H1 (cell line): ENCODE data around the gene STARD6. TPM values are rescaled to one million over a fixed set of nuclear protein-coding genes. Genes with fewer than 3 reads are reported as not detected.

Source experiments
- CTCF ChIA-PET: fragments of 300-600 bp; sonication (Branson Sonifier 250); formaldehyde crosslinking; loops from one replicate; lab custom pipeline; 2021; ENCODE audit not compliant: partially characterized antibody; lab: Charles Lee
- POLR2A ChIA-PET: fragments of 300-600 bp; sonication (Branson Sonifier 250); formaldehyde crosslinking; loops from one replicate; lab custom pipeline; 2021; ENCODE audit warnings: inconsistent platforms; ENCODE audit not compliant: partially characterized antibody; lab: Charles Lee
- DNase-seq, 2 experiments: peaks; one replicate each; pipeline versions ENCODE4 v3.0.0 to v3.0.0-alpha.2; 2010 to 2022; ENCODE audit warnings: low spot score in 2 of 2, low read depth in 1 of 2, mixed read lengths in 1 of 2
- FAIRE-seq: peaks from 2 replicates; lab custom pipeline; 2011; peaks lifted over from hg19 to GRCh38; lab: Jason Lieb, UNC
- H2AFZ ChIP-seq: 2 replicates; pipeline ENCODE4 v1.8.1; 2012; ENCODE audit warnings: low read length, inconsistent platforms
- H2AK5ac ChIP-seq: 2 replicates; pipeline ENCODE4 v1.6.1; 2013; ENCODE audit warnings: low read depth, low read length
- H2BK120ac ChIP-seq: replicated peaks from 2 replicates; pipeline ENCODE3; 2013; ENCODE audit warnings: low read depth, low read length, inconsistent platforms
- H2BK12ac ChIP-seq: 2 replicates; pipeline ENCODE4 v1.6.1; 2013; ENCODE audit warnings: low read depth, low read length
- H2BK15ac ChIP-seq: 2 replicates; pipeline ENCODE4 v1.6.1; 2013; ENCODE audit warnings: low read length
- H2BK20ac ChIP-seq: 2 replicates; pipeline ENCODE4 v1.6.1; 2013; ENCODE audit warnings: low read length
- H2BK5ac ChIP-seq: 2 replicates; pipeline ENCODE4 v1.6.1; 2013; ENCODE audit warnings: low read depth, low read length
- H3K14ac ChIP-seq: 2 replicates; pipeline ENCODE4 v1.6.1; 2013; ENCODE audit warnings: inconsistent platforms; ENCODE audit not compliant: insufficient read length
- H3K18ac ChIP-seq: 2 replicates; pipeline ENCODE4 v1.6.1; 2013; ENCODE audit warnings: low read length; ENCODE audit errors: extremely low read depth
- H3K23ac ChIP-seq: 2 replicates; pipeline ENCODE4 v1.6.1; 2013; ENCODE audit warnings: inconsistent platforms; ENCODE audit not compliant: insufficient read length
- H3K23me2 ChIP-seq: 2 replicates; pipeline ENCODE4 v1.6.1; 2013; ENCODE audit warnings: low read depth, low read length
- H3K27ac ChIP-seq: 2 replicates; pipeline ENCODE4 v1.6.1; 2011; ENCODE audit warnings: low read depth, low read length, inconsistent platforms
- H3K27me3 ChIP-seq, 4 experiments: replicated peaks in 1 of 4; 1 replicate in 1 of 4; 2 replicates in 3 of 4; pipeline versions ENCODE4 v1.6.1 to v1.8.1; 2011 to 2013; ENCODE audit warnings: low read length in 3 of 4, mild to moderate bottlenecking in 3 of 4, inconsistent platforms in 2 of 4, mixed read lengths in 2 of 4, moderate library complexity in 1 of 4; ENCODE audit not compliant: control insufficient read depth in 3 of 4, insufficient read depth in 3 of 4; ENCODE audit errors: extremely low read depth in 1 of 4
- H3K36me3 ChIP-seq, 4 experiments: 2 replicates each; pipeline versions ENCODE4 v1.6.1 to v1.8.1; 2011 to 2013; ENCODE audit warnings: mild to moderate bottlenecking in 4 of 4, low read length in 3 of 4, moderate library complexity in 2 of 4, control low read depth in 1 of 4, inconsistent platforms in 1 of 4; ENCODE audit not compliant: insufficient read depth in 4 of 4, control insufficient read depth in 2 of 4
- H3K4ac ChIP-seq: replicated peaks from 2 replicates; pipeline ENCODE3; 2013; ENCODE audit warnings: low read length, low read depth, mixed read lengths, inconsistent platforms; ENCODE audit not compliant: insufficient read length
- H3K4me1 ChIP-seq, 4 experiments: replicated peaks in 1 of 4; 1 replicate in 1 of 4; 2 replicates in 3 of 4; pipeline versions ENCODE4 v1.6.1 to v1.8.1; 2011 to 2013; ENCODE audit warnings: low read length in 3 of 4, inconsistent platforms in 2 of 4, mixed read lengths in 1 of 4; ENCODE audit not compliant: insufficient read depth in 4 of 4, control insufficient read depth in 3 of 4
- H3K4me2 ChIP-seq, 2 experiments: 2 replicates each; pipeline versions ENCODE4 v1.6.1 to v1.8.1; 2011 to 2013; ENCODE audit warnings: low read depth in 2 of 2, low read length in 2 of 2, control low read depth in 1 of 2, inconsistent platforms in 1 of 2, mild to moderate bottlenecking in 1 of 2; ENCODE audit not compliant: insufficient read depth in 1 of 2
- H3K4me3 ChIP-seq, 4 experiments: fragments of 200-600, 300-600 bp in 1 of 4; sonication (generic), shearing (Covaris generic), sonication (Bioruptor Twin) in 1 of 4; 2 replicates each; pipeline versions ENCODE4 v1.5.1 to v1.8.1; 2011 to 2016; ENCODE audit warnings: low read length in 4 of 4, low read depth in 3 of 4, control low read depth in 2 of 4, inconsistent platforms in 2 of 4, mild to moderate bottlenecking in 2 of 4, mixed read lengths in 1 of 4, moderate library complexity in 1 of 4; ENCODE audit not compliant: insufficient read depth in 2 of 4; ENCODE audit errors: extremely low read depth in 1 of 4
- H3K56ac ChIP-seq: replicated peaks from 2 replicates; pipeline ENCODE3; 2013; ENCODE audit warnings: low read depth, mild to moderate bottlenecking, mixed read lengths, low read length, inconsistent platforms; ENCODE audit not compliant: insufficient read length
- H3K79me1 ChIP-seq: 2 replicates; pipeline ENCODE4 v1.6.1; 2013; ENCODE audit warnings: low read depth, low read length, control low read depth
- H3K79me2 ChIP-seq, 2 experiments: 2 replicates each; pipeline versions ENCODE4 v1.6.1 to v1.8.1; 2012 to 2013; ENCODE audit warnings: low read length in 2 of 2, mild to moderate bottlenecking in 2 of 2, inconsistent platforms in 1 of 2; ENCODE audit not compliant: insufficient read depth in 2 of 2, control insufficient read depth in 1 of 2
- H3K9ac ChIP-seq, 4 experiments: replicated peaks in 1 of 4; 1 replicate in 1 of 4; 2 replicates in 3 of 4; pipeline versions ENCODE4 v1.6.1 to v1.8.1; 2011 to 2013; ENCODE audit warnings: low read depth in 3 of 4, low read length in 3 of 4, control low read depth in 2 of 4, mild to moderate bottlenecking in 2 of 4, moderate library complexity in 2 of 4, inconsistent platforms in 1 of 4; ENCODE audit errors: extremely low read depth in 1 of 4
- H3K9me3 ChIP-seq, 2 experiments: 2 replicates each; pipeline versions ENCODE4 v1.6.1 to v1.8.1; 2012 to 2013; ENCODE audit warnings: mild to moderate bottlenecking in 2 of 2, moderate library complexity in 2 of 2, control low read depth in 1 of 2, inconsistent platforms in 1 of 2, low read depth in 1 of 2, low read length in 1 of 2, mixed read lengths in 1 of 2; ENCODE audit not compliant: insufficient read depth in 2 of 2
- H4K20me1 ChIP-seq, 2 experiments: replicated peaks in 1 of 2; 2 replicates each; pipeline versions ENCODE3 to v1.8.1; 2011 to 2013; ENCODE audit warnings: inconsistent platforms in 2 of 2, low read length in 2 of 2, mild to moderate bottlenecking in 1 of 2; ENCODE audit not compliant: insufficient read depth in 2 of 2, control insufficient read depth in 1 of 2
- H4K5ac ChIP-seq: 2 replicates; pipeline ENCODE4 v1.6.1; 2013; ENCODE audit warnings: low read length, low read depth, mixed read lengths, inconsistent platforms; ENCODE audit not compliant: insufficient read length
- H4K8ac ChIP-seq: 2 replicates; pipeline ENCODE4 v1.8.0; 2013; ENCODE audit warnings: mild to moderate bottlenecking, moderate library complexity, low read length, inconsistent platforms; ENCODE audit not compliant: insufficient read depth; ENCODE audit errors: extremely low read depth
- H4K91ac ChIP-seq: replicated peaks from 2 replicates; pipeline ENCODE3; 2013; ENCODE audit warnings: low read length, mixed read lengths, inconsistent platforms; ENCODE audit not compliant: insufficient read length
- CHD1 ChIP-seq: IDR thresholded peaks from 2 replicates; pipeline ENCODE4 v1.6.1; 2012; ENCODE audit warnings: low read depth, low read length, improper control_type of control experiment
- EP300 ChIP-seq, 2 experiments: IDR thresholded peaks; 1 replicate in 1 of 2; 2 replicates in 1 of 2; pipeline ENCODE4 v1.6.1; 2011 to 2012; ENCODE audit warnings: low read depth in 2 of 2, low read length in 2 of 2, mild to moderate bottlenecking in 2 of 2, borderline replicate concordance in 1 of 2, inconsistent platforms in 1 of 2, moderate library complexity in 1 of 2
- EZH2 ChIP-seq: fragments of 200-600 bp; sonication (generic); IDR thresholded peaks from 2 replicates; pipeline ENCODE4 v1.7.1; 2012; ENCODE audit warnings: low read depth, mild to moderate bottlenecking, moderate library complexity, low read length, inconsistent platforms; ENCODE audit not compliant: severe bottlenecking
- FOSL1 ChIP-seq: IDR thresholded peaks from 2 replicates; pipeline ENCODE4 v1.6.1; 2011; ENCODE audit warnings: mild to moderate bottlenecking, low read depth, low read length, moderate library complexity; ENCODE audit not compliant: insufficient read depth
- HDAC2 ChIP-seq, 2 experiments: fragments of 300-600 bp in 1 of 2; sonication (generic) in 1 of 2; IDR thresholded peaks; 2 replicates each; pipeline ENCODE4 v1.6.1; 2011 to 2012; ENCODE audit warnings: low read depth in 2 of 2, low read length in 2 of 2, mild to moderate bottlenecking in 2 of 2, moderate library complexity in 2 of 2, borderline replicate concordance in 1 of 2, inconsistent platforms in 1 of 2
- POLR2AphosphoS5 ChIP-seq: IDR thresholded peaks from 2 replicates; pipeline ENCODE4 v1.6.1; 2011; ENCODE audit warnings: low read depth, low read length
- RXRA ChIP-seq: IDR thresholded peaks from 2 replicates; pipeline ENCODE4 v1.6.1; 2011; ENCODE audit warnings: low read depth, mild to moderate bottlenecking, low read length, moderate library complexity; ENCODE audit not compliant: insufficient read depth
- SAP30 ChIP-seq: fragments of 300-600 bp; sonication (generic); IDR thresholded peaks from 2 replicates; pipeline ENCODE4 v1.7.1; 2012; ENCODE audit warnings: low read length, moderate library complexity, mild to moderate bottlenecking, inconsistent platforms; ENCODE audit not compliant: insufficient read depth, insufficient replicate concordance
- YY1 ChIP-seq: IDR thresholded peaks from 2 replicates; pipeline ENCODE4 v1.6.1; 2011; ENCODE audit warnings: low read depth, mild to moderate bottlenecking, low read length
- WGBS, 2 experiments: shearing (Covaris generic) in 1 of 2; methylation state at CpG; one replicate each; pipeline versions ENCODE4 v1.1.6 to v1.1.7; 2013 to 2015; ENCODE audit warnings: low lambda C conversion rate in 2 of 2, mixed read lengths in 2 of 2, inconsistent platforms in 1 of 2, low coverage in 1 of 2, missing lambda C conversion rate in 1 of 2; ENCODE audit not compliant: insufficient replicate concordance in 2 of 2, insufficient coverage in 1 of 2, insufficient read length in 1 of 2; ENCODE audit errors: extremely low coverage in 1 of 2, missing lambda C conversion rate in 1 of 2; 5-methylcytosine and 5-hydroxymethylcytosine counted together
- polyA plus RNA-seq, 7 experiments: library from polyadenylated mRNA; depleted of rRNA in 3 of 7; stranded (reverse) in 5 of 7; unstranded in 2 of 7; fragments of >200 nt in 5 of 7; fragments of 200-250 nt in 2 of 7; gene quantifications; 1 replicate in 5 of 7; 2 replicates in 1 of 7; 4 replicates in 1 of 7; pipeline versions ENCODE4 v1.2.1 to v1.2.3, GENCODE V29; 2011 to 2013; ENCODE audit warnings: missing spikeins in 2 of 7, mixed read lengths in 2 of 7
- total RNA-seq: library from RNA; stranded (reverse); fragmentation: NEBNext Ultra II Directional; extraction: Animal tissue kit (Norgen Biotek cat#: 25700); gene quantifications from 2 replicates; pipeline ENCODE4 v1.2.1, GENCODE V29; 2021
- TF ChIP-seq, protein P1 (sequence below): IDR thresholded peaks from 2 replicates; pipeline ENCODE4 v1.6.1; 2012; ENCODE audit warnings: inconsistent platforms

STARD6 gene
- total and polyA plus RNA-seq, 2 of the 8 experiments (the other 6 are each of a cell fraction or from before 2014, with no cell fraction given), result not detected

GRCh38 chr18:54278615-54279014 is 79.0 kb downstream of the STARD6 start:
- H4K8ac ChIP-seq, result no peak overlapping the region
- H3K4me1 ChIP-seq, result no peaks in the 10 kb centered on the region; a peak in 1 of 7 replicates
- DNase-seq, result no peak
- peaks cover 2 to 69% (median 16%) of the 10 kb centered on the region in 4 experiments for H3K36me3 ChIP-seq
- no peaks in the 10 kb centered on the region for H4K20me1 ChIP-seq
- H3K4me3 ChIP-seq, result no peak overlapping the region
- no peak overlapping the region for H3K4ac ChIP-seq
- no peak overlapping the region for H3K23ac ChIP-seq
- H3K27ac ChIP-seq, result no peak overlapping the region
- POLR2A ChIA-PET, result interaction anchor here (1.2 to 3.3 kb wide), 3 partner anchors 9 to 21 kb away, joined by 3 to 27 read pairs (median 3); partner anchors contain the start of gene POLI
- 0 out of 4 replicates have a peak, but pooled peaks cover 0 to 2% of the 10 kb centered on the region in 2 experiments for H3K79me2 ChIP-seq
- H2AK5ac ChIP-seq, result no peak overlapping the region
- H4K5ac ChIP-seq, result no peak overlapping the region
- H2BK20ac ChIP-seq, result no peak overlapping the region
- no peak overlapping the region for H2BK15ac ChIP-seq
- FAIRE-seq, result no peak
- H3K14ac ChIP-seq, result no peak overlapping the region
- H2BK120ac ChIP-seq, result no peak overlapping the region
- WGBS, 2 experiments, result 76% methylated on average over 1 of the region's 1 CpG; no CpG with 5 or more reads in 1 of the 2 experiments
- no peak overlapping the region for H3K4me2 ChIP-seq
- no peak overlapping the region for H2BK5ac ChIP-seq
- TF ChIP-seq HDAC2 (IDR thresholded peaks at IDR 0.05; ENCODE audit: borderline replicate concordance in 1 of 2, low read depth in 2 of 2, low read length in 2 of 2) (no peak), CHD1 (no peak), EP300 (IDR thresholded peaks at IDR 0.05; ENCODE audit: borderline replicate concordance in 1 of 2, low read depth in 2 of 2, low read length in 2 of 2) (no peak), YY1 (no peak), RXRA (no peak), FOSL1 (no peak), SAP30 (no peak), POLR2AphosphoS5 (no peak), EZH2 (no peak)
- TF ChIP-seq, protein P1, sequence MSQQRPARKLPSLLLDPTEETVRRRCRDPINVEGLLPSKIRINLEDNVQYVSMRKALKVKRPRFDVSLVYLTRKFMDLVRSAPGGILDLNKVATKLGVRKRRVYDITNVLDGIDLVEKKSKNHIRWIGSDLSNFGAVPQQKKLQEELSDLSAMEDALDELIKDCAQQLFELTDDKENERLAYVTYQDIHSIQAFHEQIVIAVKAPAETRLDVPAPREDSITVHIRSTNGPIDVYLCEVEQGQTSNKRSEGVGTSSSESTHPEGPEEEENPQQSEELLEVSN, result no peak
- H3K79me1 ChIP-seq, result no peaks in the 10 kb centered on the region
- no peaks in the 10 kb centered on the region for H3K9me3 ChIP-seq
- H2BK12ac ChIP-seq, result no peak overlapping the region
- H3K27me3 ChIP-seq, result no peaks in the 10 kb centered on the region
- CTCF ChIA-PET, result interaction anchor here (0.9 to 3.2 kb wide), 5 partner anchors 8 to 55 kb away, joined by 3 to 17 read pairs (median 3); partner anchors contain the start of gene POLI
- no peak overlapping the region for H3K9ac ChIP-seq
- no peak overlapping the region for H3K56ac ChIP-seq
- no peaks in the 10 kb centered on the region for H3K23me2 ChIP-seq
- H2AFZ ChIP-seq, result no peak overlapping the region
- no peak overlapping the region for H3K18ac ChIP-seq
- no peak overlapping the region for H4K91ac ChIP-seq
